ENCODE results near the gene PARP8.
"Not testable (repeated sequence)": the region's sequence is repeated elsewhere in the genome, so short reads cannot be mapped to it uniquely, and the experiment has no call there.

Gene PARP8

GRCh38 chr5:50691399-50692016 is 25.1 kb downstream of the PARP8 start:
- no peak for TF ChIP-seq CTCF (IDR thresholded peaks at IDR 0.05; ENCODE audit: poor library complexity, severe bottlenecking)
- no peak for DNase-seq (ENCODE audit: low spot score)
- Histone ChIP-seq H3K9me3 (ENCODE audit: severe bottlenecking) (no peaks in the 10 kb centered on the region), H3K27me3 (ENCODE audit: insufficient read depth, poor library complexity, severe bottlenecking) (no peaks in the 10 kb centered on the region), H3K36me3 (ENCODE audit: low read depth) (no peaks in the 10 kb centered on the region), H3K4me1 (ENCODE audit: insufficient read depth, poor library complexity, severe bottlenecking) (no peaks in the 10 kb centered on the region), H3K4me3 (ENCODE audit: severe bottlenecking) (no peak overlapping the region), H3K27ac (ENCODE audit: poor library complexity, severe bottlenecking) (no peak overlapping the region)
- no peak for ATAC-seq (ENCODE audit: low read depth)

GRCh38 chr5:50694027-50694590 is 27.7 kb downstream of the PARP8 start:
- TF ChIP-seq CTCF (IDR thresholded peaks at IDR 0.05; ENCODE audit: poor library complexity, severe bottlenecking): no peak
- Histone ChIP-seq H3K27ac (ENCODE audit: poor library complexity, severe bottlenecking) (no peak overlapping the region), H3K4me3 (ENCODE audit: severe bottlenecking) (no peak overlapping the region), H3K27me3 (ENCODE audit: insufficient read depth, poor library complexity, severe bottlenecking) (no peaks in the 10 kb centered on the region), H3K4me1 (ENCODE audit: insufficient read depth, poor library complexity, severe bottlenecking) (no peaks in the 10 kb centered on the region), H3K9me3 (ENCODE audit: severe bottlenecking) (no peaks in the 10 kb centered on the region), H3K36me3 (ENCODE audit: low read depth) (no peaks in the 10 kb centered on the region)
- ATAC-seq (ENCODE audit: low read depth) (no peak), DNase-seq (ENCODE audit: low spot score) (no peak)

- not testable (repeated sequence) for H3K4me3 ChIP-seq (ENCODE audit: severe bottlenecking); H3K4me1 ChIP-seq (ENCODE audit: insufficient read depth, poor library complexity, severe bottlenecking); H3K27me3 ChIP-seq (ENCODE audit: insufficient read depth, poor library complexity, severe bottlenecking); ATAC-seq (ENCODE audit: low read depth); DNase-seq (ENCODE audit: low spot score); H3K9me3 ChIP-seq (ENCODE audit: severe bottlenecking); H3K36me3 ChIP-seq (ENCODE audit: low read depth); H3K27ac ChIP-seq (ENCODE audit: poor library complexity, severe bottlenecking)
Observed at GRCh38 chr5:50694626-50695025, 28.2 kb downstream of the PARP8 start.

- ATAC-seq (ENCODE audit: low read depth) (no peak), DNase-seq (ENCODE audit: low spot score) (no peak)
- Histone ChIP-seq H3K4me3 (ENCODE audit: severe bottlenecking) (no peak overlapping the region), H3K4me1 (ENCODE audit: insufficient read depth, poor library complexity, severe bottlenecking) (no peaks in the 10 kb centered on the region), H3K27me3 (ENCODE audit: insufficient read depth, poor library complexity, severe bottlenecking) (no peaks in the 10 kb centered on the region), H3K27ac (ENCODE audit: poor library complexity, severe bottlenecking) (no peak overlapping the region), H3K9me3 (ENCODE audit: severe bottlenecking) (no peaks in the 10 kb centered on the region), H3K36me3 (ENCODE audit: low read depth) (no peaks in the 10 kb centered on the region)
- no peak for TF ChIP-seq CTCF (IDR thresholded peaks at IDR 0.05; ENCODE audit: poor library complexity, severe bottlenecking)
Observed at GRCh38 chr5:50697739-50698138, 31.3 kb downstream of the PARP8 start.

GRCh38 chr5:50699737-50700136 is 33.3 kb downstream of the PARP8 start:
- TF ChIP-seq CTCF (IDR thresholded peaks at IDR 0.05; ENCODE audit: poor library complexity, severe bottlenecking): no peak
- no peak for DNase-seq (ENCODE audit: low spot score)

More at GRCh38 chr5:50699737-50700136, 33.3 kb downstream of the PARP8 start:
- no peak overlapping the region for H3K4me3 ChIP-seq (ENCODE audit: severe bottlenecking)
- peak; percentile 48; the same call in 2 of the 3 replicates for ATAC-seq (ENCODE audit: low read depth)
- no peak overlapping the region for H3K27ac ChIP-seq (ENCODE audit: poor library complexity, severe bottlenecking)
- no peaks in the 10 kb centered on the region for H3K9me3 ChIP-seq (ENCODE audit: severe bottlenecking)
- H3K36me3 ChIP-seq (ENCODE audit: low read depth): no peaks in the 10 kb centered on the region
- H3K4me1 ChIP-seq (ENCODE audit: insufficient read depth, poor library complexity, severe bottlenecking): no peaks in the 10 kb centered on the region
- no peaks in the 10 kb centered on the region for H3K27me3 ChIP-seq (ENCODE audit: insufficient read depth, poor library complexity, severe bottlenecking)
